ENCODE data around the gene ATAD3A.

The ATAD3A gene

DNA sequence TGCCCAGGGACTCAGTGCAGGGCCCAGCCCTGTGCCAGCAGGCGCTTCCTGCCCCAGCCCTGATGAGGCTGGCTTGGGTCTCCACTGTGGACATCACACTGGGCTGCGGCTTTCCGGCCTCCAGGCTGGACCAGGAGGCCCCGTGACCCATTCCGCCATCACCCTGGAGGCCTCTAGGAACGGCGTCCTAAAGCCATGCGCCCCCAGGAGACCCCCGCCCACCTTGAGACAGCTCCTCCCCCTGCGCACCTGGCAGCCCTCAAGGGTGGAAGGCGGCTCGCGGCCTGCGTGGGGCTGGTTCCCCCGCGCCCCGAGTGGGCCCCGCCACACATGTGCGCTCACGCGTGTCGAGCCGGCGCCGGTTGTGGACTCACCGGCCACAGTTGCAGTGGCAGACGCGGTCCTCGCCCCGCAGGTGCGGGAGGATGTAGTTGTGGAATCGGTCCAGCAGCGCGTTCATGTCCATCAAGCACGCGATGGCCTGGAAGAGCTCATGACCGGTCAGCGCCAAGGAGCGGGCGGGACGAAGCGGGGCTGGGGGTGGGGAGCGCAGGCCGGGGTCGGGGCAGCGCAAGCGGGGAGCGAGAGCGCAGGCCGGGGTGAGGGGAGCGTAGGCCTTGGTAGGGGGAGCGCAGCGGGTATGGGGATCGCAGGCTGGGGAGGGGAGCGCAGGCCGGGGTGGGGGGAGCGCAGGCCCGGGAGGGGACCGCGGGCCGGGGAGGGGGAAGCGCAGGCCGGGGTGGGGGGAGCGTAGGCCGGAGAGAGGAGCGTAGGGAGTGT is 27.5 kb downstream of the ATAD3A start:
- DNase-seq (ENCODE audit: low spot score): peak; percentile 46

DNA sequence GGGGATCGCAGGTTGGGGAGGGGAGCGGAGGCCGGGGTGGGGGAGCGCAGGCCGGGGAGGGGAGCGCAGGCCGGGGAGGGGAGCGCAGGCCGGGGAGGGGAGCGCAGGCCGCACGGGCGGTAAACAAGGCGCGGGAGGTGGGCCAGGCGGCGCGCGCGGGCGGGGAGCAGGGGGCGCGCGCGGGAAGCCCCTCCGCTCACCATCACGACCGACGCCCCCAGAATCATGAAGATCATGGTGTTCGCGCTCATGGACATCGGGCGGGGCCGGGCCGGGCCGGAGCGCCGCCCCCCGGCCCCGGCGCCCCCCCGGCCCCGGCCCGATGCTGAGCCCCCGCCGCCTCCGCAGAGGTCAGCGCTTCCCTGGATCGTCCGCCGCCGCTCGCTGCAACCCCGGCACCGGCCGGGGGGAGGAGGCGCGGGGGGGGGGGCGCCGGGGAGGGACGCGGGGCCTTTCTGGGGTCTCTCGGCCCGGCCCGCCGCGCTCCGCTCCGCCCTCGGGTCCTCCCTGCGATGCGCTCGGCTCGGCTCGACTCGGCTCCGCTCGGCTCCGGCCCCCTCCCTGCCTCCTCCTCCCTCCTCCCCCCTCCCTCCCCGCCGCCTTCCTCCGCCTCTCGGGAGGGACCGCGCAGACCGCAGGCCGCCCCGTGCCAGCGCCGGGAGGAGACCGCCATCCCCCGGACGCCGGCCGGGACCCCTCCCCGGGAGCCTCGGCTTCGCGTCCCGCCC is 28.3 kb downstream of the ATAD3A start, which contains the start of gene TMEM240:
Gene TMEM240, minus strand, starts transcription at position 535 of the 728 bp plus-strand sequence. Its CDS starts 278 bp downstream, at position 257.
- DNase-seq (ENCODE audit: low spot score): peak; percentile 69

DNA sequence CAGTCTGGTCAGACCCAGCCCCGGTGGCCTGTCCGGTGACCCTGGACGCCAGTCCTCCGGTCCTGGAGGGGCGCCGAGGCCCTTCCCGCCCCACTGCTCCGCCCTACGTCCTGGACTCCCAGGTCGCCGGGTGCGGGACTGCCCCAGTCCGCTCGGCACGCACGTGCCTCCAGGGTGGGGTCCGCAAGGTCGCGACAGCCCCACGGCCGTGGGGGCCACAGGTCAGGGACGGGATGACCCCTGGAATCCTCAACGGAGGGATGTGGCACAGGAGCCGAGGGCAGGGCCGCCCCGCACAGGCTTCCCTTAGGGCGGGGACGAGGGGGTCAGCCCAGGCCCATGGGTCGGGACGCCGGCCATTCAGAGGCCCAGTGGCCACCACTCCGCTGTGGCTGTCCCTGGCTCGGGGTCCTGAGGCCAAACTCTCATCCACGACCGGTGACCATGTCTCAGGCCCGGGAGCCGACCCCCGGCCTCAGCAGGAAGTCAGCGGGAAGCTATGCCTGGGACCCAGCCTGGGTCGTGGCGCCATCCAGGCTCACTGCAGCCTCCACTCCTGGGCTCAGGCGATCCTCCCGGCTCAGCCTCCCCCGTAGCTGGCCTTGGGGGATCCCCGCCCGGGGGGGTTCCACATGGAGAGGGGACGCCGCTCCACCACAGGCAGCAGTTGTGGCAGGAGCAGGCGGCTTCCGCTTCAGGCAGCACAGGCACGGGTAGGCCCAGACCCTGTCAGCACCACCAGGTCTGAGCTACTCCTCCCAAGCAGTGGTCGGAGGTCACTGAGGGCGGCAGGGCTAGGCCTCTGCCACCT is 29.1 kb downstream of the ATAD3A start:
- DNase-seq (ENCODE audit: low spot score): no peak

DNA sequence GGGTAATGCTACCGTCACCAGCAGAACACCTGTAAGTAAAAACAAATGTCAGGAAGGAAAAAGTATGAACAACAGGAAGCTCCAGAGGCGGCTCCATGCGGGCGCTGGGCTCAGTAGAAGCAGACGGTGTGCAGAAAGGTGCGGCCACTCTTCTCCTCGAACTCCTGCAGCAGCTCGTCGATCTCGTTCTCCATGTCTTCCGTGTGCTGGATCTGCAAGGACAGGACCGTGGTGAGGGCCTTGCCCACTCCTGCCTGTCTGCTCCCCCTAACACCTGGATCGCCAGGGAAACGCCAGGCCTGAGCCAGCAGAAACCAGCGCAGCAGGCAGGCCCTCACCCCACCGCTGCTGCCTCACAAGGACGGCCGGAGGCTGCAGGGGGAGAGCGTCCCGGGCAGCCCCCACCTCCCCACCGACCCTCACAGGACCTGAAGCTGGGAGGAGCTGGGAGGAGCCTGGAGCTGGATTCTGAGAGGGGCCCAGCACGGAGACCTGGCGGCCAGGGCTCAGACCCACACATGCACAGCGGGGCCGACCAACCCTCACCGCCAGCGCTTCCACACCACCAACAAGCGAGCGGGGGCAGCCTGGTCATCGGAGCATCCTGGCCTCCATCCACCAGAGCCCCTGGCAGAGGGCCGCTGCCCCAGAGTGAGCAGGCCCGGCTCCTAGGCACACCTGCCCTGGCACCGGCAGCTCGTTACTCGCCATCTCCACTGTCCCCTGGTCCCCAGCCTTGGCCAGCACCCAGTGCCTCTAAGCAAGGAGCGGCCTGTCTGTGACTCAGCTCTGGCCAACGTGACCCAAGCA is 30.2 kb downstream of the ATAD3A start:
- no peak for DNase-seq (ENCODE audit: low spot score)

DNA sequence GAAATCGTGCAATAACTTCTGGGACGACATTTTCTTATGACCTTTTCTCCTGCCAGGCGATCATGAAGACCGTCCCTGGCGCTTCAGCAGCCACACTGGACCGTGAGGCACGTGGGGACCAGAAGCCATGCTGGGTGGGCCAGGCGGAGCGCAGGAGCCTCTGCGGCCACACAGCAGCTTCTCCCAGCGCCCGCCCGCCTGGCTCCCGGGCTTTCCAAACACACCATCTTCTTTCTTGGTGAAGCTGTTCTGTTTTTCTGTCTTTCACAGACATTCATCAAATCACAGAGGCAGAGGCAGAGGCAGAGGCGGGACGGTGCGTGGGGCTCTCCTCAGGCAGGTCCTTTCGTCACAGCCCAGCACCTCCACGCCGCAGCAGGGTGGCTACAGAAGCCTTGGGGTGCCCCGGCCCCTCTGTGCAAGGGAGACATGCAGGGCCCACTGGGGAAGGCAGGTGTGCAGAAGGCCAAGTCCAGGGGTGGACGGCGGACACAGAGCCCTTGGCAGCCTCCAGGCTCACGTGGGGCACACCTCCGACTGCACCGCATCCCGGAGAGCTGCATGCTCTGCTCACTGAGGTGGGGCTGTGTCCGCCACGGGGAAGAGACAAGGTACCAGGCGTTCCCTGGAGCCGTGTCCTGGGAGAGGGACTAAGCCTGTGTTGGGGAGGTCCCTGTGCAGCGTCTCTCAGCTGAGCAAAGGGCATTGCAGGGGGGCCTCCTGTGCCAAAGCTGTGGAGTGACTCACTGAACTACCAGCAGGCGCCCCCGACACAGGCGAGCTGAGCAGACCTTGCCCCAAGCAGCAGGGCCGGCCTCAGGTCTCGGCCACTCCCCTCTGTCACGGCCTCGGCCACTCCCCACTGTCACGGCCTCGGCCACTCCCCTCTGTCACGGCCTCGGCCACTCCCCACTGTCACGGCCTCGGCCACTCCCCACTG is 31.1 kb downstream of the ATAD3A start:
- DNase-seq (ENCODE audit: low spot score): no peak

DNA sequence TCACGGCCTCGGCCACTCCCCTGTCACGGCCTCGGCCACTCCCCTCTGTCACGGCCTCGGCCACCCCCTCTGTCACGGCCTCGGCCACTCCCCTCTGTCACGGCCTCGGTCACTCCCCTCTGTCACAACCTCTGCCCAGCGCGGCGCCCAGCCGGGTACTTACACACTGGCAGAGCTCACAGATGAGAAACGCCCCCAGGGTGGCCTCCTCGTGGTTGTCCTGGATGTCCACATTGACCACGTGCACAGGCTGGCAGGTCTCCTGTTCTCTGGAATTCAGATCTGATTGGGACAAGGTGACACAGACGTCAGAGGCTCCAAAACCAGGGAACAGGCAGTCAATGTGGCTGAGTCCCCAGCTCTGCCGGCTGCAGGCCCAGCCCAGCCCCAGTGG is 31.7 kb downstream of the ATAD3A start:
- no peak for DNase-seq (ENCODE audit: low spot score)

DNA sequence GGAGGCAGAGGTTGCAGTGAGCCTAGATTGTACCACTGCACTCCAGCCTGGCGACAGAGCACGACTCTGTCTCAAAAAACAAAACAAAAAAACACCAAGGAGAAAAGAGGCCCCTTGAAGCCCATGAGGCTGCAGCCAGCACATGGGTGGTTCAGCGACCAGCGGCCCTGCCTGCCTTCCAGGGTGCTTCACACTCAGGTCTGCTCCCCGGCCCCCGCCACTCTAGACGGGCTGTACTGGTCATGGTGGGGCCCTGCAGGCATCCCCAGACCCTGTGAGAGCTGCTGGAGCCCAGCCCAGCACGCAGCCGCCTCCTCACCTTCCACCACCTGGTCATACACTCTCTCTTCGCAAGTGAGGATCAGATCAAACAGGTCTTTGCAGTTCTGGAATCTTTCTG is 32.6 kb downstream of the ATAD3A start:
- DNase-seq (ENCODE audit: low spot score): no peak

DNA sequence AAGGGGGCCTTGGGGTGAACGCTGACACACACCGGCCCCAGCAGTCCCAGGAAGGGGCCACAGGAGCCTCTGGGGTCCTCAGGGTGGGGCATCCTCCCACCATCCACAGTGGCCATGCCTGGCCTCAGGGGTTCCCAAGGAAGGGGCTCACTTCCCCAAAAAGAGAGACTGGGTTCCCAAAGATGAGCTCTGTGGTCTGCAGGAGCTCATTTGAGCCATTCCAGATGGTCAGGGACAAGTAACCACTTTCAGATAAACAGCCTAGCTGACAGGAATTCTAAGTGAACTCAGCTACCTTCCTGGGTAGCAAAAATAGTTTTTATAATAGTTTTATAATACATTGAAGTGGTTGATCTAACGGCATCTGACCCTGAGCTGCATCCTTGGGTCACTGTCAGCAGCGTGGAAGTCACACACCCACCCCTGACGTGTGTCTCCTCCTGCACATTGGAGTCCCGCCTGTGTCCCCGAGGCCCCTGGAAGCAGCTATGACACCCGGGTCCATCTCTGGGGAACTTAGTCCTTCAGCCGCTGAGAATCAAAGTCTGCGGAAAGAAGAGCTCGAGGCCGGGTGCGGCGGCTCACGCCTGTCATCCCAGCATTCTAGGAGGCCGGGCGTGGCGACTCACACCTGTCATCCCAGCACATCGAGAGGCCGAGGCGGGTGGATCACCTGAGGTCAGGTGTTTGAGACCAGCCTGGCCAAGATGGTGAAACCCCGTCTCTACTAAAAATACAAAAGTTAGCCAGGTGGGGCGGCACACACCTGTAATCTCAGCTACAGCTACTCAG is 34.2 kb downstream of the ATAD3A start:
- no peak for DNase-seq (ENCODE audit: low spot score)

DNA sequence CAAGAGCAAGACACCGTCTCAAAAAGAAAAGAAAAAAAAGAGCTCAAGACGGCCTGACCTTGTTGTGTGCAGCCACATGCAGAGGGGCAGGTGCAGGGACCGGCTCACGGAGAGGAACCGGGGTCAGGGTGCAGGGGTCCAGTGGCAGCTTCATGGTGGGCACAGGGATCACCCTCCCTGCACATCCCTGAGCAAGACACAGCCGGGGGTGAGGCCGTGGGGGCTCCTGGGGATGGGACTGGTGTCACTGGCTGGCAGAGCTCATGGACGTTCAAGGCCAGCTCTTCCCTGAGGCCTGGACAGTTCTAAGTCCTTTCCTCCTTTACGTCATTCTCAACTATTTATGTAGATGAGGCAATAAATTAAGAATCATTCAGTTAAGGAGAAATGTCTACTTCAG is 35.0 kb downstream of the ATAD3A start:
- DNase-seq (ENCODE audit: low spot score): no peak

DNA sequence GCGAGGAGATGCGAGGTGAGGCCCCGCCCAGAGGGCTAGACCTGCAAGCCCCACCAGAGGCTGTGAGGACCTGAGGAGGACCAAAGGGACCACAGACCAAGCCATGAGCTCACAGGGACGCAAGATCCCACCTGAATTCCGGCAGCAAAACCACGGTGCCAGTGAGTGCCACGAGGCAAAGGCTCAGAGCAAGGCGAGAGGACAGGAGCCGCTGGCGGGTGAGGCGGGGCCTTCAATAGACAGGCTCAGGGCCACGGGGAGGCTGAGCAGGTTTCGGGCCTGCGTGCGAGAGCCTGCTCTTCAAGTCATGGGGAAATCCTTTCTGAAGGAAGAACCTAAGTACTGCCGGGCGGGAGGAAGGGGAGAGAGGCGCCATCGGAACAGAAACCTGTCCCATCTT is 35.5 kb downstream of the ATAD3A start:
- DNase-seq (ENCODE audit: low spot score): no peak

DNA sequence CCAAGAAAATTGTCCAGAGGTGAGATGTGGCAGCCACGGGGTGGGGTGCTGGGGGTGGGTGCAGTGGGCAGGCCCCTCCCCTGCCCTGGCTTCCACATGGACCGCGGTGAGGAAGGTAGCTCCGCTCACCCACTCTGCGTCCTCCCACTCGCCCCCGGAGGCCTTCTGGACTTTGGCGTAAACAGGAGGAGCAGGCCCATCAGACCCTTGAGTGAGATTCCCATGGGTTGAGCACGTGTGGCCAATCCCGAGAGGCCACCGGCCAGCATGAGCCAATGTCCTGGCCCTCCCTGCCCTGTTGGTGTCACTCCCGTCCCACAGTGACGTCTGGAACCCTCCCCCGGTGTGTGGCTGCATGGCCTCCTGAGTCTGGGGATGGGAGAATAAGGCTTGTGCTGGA is 36.6 kb downstream of the ATAD3A start:
- DNase-seq (ENCODE audit: low spot score): no peak

DNA sequence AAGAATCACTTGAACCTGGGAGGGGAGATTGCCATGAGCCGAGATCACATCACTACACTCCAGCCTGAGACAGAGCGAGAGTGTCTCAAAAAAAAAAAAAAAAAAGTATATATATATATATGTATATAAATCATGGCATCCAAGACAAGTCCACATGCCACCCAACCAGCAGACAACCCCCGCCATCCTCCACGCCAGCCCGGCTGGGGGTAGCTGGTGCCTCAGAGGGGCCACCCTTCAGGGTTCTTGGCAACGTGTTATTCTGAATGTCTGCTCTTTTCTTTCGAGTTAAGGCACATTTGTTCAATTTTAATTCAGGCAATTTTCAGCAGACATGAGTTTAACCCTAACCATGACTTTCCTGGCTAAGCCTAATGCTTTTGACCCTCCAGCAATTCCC is 38.1 kb downstream of the ATAD3A start:
- no peak for DNase-seq (ENCODE audit: low spot score)

DNA sequence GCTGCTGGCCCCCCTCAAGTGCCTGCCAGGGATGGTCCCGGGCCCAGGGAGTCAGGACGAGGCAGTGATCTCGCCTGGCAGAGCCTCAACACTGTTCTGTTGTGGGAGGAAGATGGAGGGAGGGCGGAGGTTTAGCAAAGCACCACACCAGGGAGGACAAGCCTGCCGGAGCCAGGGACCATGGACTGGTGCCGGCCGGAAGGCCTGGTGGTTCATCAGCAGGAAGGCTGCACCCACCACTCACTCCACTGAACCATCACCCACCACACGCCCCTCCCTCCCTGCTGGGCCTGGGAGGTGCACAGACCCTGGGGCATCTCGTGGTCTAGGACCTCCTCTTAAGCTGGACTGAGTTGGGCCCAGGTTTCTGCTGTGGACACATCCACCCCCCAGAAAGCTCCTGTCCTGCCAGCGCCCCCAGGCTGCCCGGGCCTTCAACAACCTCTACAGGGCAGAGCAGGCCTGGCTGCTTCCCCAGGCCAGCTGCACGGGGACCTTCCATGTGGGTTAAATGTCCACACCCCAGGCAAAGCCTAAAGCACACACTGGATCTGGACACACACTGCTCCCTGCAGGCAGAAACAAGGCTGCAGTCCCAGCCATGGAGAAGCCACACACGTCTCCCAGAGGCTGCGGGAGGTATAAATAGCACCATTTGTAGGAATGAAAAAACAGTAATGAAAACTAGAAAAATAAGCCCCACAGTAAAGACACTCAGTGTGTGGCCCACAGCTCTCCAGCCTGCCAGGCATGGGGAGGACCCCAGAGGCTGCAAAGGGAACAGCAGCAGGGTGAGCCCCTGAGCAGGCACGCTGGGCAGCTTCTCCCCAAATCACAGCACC is 38.9 kb downstream of the ATAD3A start:
- DNase-seq (ENCODE audit: low spot score): peak; percentile 56

DNA sequence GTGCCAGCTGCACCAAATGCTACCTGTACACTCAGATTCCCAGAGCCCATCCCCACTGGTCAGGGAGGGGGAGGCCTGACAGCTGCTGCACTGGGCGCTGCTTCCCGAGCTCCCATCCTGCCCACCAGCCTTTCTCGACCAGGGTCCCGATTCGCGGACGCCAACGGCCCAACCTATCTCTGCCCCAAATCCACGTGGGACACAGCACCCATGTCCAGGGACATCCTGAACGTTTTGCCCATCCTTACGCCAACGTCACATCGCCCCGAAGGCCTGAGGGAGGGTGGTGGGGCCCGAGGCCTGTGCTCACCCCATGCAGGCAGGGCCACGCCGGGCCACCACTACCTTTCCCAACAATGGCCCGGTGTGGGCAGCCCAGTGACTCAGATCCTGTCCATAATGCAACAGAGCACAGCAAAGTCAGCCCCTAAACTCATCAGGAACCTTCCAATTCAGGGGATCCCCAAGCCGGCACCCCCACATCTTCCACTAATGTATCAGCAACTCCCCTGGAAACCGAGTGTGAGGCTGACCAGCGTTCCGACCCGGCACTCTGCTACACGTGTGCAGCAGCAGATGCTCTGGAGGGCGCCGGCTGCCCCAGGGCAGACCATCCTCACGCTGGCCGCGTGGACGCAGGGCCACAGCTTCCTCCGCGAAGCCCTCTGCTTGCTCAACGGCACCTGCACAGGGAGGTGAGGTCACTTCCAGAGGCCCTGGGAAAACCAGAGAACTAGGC is 39.7 kb downstream of the ATAD3A start:
- no peak for DNase-seq (ENCODE audit: low spot score)

DNA sequence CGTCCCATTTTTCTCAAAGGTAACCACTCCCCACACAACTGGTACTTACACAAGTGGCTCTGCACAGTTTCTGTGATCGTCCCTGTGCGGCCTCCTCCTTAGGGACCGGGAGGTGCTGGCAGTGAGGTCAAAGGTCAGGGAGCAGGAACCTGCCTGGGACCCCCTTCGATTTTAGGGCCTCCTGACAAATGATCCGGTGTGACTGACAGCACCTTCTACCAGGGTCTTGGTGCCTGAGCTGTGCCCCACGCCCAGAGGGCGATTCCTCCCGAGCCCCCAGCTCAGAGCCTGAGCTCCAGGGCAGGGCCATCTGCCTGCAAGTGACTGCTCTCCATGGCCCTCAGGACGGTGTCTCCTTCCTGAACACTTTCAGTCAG is 40.3 kb downstream of the ATAD3A start:
- DNase-seq (ENCODE audit: low spot score): no peak

DNA sequence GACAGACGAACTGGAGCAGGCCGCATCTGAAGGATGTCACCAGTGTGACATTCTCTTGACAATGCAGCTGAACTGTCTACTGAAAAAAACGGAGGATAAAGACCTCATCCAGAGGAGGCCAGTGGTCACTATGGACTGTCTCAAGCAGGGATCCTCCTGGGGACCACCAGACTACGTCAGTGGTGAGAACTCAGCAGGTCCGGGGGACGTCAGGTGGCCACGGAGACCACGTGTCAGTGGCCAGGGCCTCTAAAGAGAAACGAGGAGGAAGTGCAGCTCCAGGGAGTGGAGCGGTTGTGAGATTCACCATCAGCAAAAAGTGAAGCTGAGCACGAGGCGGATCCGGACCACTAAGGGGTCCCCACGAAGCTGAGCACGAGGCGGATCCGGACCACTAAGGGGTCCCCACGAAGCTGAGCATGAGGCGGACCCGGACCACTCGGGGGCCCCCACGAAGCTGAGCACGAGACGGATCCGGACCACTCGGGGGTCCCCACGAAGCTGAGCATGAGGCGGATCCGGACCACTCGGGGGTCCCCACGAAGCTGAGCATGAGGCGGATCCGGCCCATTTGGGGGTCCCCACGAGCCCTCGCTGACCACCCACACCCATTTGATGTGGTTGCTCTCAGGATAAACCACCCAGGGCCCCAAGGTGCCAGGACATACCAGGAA is 42.0 kb downstream of the ATAD3A start:
- DNase-seq (ENCODE audit: low spot score): no peak

DNA sequence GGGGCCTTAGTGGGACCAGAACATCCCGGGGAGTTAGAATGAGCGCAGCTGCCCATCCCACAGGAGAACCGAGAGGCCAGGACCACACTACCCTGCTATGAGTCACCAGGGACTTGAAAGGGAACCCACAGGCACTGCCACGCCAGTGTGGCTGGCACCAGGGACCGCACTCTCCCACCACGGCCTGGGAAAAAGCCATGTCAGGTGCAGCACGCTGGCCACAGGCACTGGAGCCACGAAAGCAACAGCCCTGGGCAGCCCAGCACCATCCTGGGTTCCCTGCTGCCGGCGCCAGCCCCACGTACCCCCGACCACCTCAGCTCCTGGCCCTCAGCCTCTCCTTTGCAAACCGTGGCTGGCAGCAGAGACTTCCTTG is 42.6 kb downstream of the ATAD3A start:
- DNase-seq (ENCODE audit: low spot score): no peak

Data from cerebellar cortex (tissue), 1 donor.